Stimulated activated CD8-positive, alpha-beta memory T cell treated with anti-CD3 and anti-CD28 coated beads, Interleukin-4, amount 100 ng/mL, for 24 hours (primary cell): ENCODE results near the gene ZEB2.

Source experiments
- DNase-seq: peaks from one replicate; pipeline ENCODE4 v3.0.0-alpha.2; 2020; ENCODE audit warnings: low read depth

Gene ZEB2

GRCh38 chr2:144528108-144528507, 8.2 kb upstream of the ZEB2 start:
- no peak for DNase-seq

GRCh38 chr2:144526831-144527230, 6.9 kb upstream of the ZEB2 start:
- no peak for DNase-seq

GRCh38 chr2:144524118-144525009, 4.4 kb upstream of the ZEB2 start:
- no peak for DNase-seq

- no peak for DNase-seq
Measured at GRCh38 chr2:144523596-144524117, 3.7 kb upstream of the ZEB2 start.

GRCh38 chr2:144522897-144523595, 3.1 kb upstream of the ZEB2 start:
- no peak for DNase-seq

GRCh38 chr2:144522176-144522896, 2.4 kb upstream of the ZEB2 start:
- DNase-seq, result no peak

- no peak for DNase-seq
Measured at GRCh38 chr2:144521686-144522085, 1.8 kb upstream of the ZEB2 start.

GRCh38 chr2:144520756-144521487, 1.0 kb upstream of the ZEB2 start:
- DNase-seq, result no peak

- no peak for DNase-seq
Measured at GRCh38 chr2:144519597-144519933, 354 bp downstream of the ZEB2 start.

- no peak for DNase-seq
Measured at GRCh38 chr2:144518748-144519596, 947 bp downstream of the ZEB2 start.

GRCh38 chr2:144517866-144518747, 1.8 kb downstream of the ZEB2 start:
- no peak for DNase-seq

- DNase-seq, result no peak
Measured at GRCh38 chr2:144516981-144517865, 2.7 kb downstream of the ZEB2 start.

GRCh38 chr2:144516411-144516980, 3.4 kb downstream of the ZEB2 start:
- no peak for DNase-seq

GRCh38 chr2:144515696-144516410, 4.1 kb downstream of the ZEB2 start:
- DNase-seq, result no peak

- DNase-seq, result no peak
Measured at GRCh38 chr2:144515099-144515695, 4.7 kb downstream of the ZEB2 start.

- no peak for DNase-seq
Measured at GRCh38 chr2:144514616-144515091, 5.3 kb downstream of the ZEB2 start.

- DNase-seq, result no peak
Measured at GRCh38 chr2:144513388-144514101, 6.4 kb downstream of the ZEB2 start.
